A549 (cell line): Measurements from ENCODE around the gene ATP7B. TPM values are rescaled to one million over a fixed set of nuclear protein-coding genes. Genes with fewer than 3 reads are reported as not detected.
A peak's percentile ranks its signal among the peaks of the same experiment; 100 is the strongest.

Experiments
- ATAC-seq, 2 experiments: fragments of 200-7000 bp in 1 of 2; fragments of >200 bp in 1 of 2; cut with Nextera tagmentation in 1 of 2; cut with Tn5 transposase in 1 of 2; 3 replicates each; pipeline versions ENCODE4 v1.8.0 to v1.9.1; 2018 to 2020; ENCODE audit warnings: mild to moderate bottlenecking in 1 of 2, moderate library complexity in 1 of 2
- CTCF ChIA-PET: fragments of 300-600 bp; sonication (Branson Sonifier 250); formaldehyde crosslinking; extraction: SDS; loops from one replicate; lab custom pipeline; 2021; ENCODE audit warnings: antibody characterized with exemption, inconsistent platforms; lab: Yijun Ruan, JAX
- POLR2A ChIA-PET: fragments of 350-600 bp; formaldehyde crosslinking; extraction: SDS; loops from one replicate; lab custom pipeline; 2021; ENCODE audit warnings: antibody characterized with exemption, inconsistent platforms; lab: Yijun Ruan, JAX
- DNase-seq, 2 experiments: peaks; one replicate each; pipeline versions ENCODE4 v3.0.0 to v3.0.0-alpha.2; 2011 to 2016; ENCODE audit warnings: low read depth in 1 of 2, low spot score in 1 of 2
- FAIRE-seq: peaks from 2 replicates; lab custom pipeline; 2011; peaks lifted over from hg19 to GRCh38; lab: Jason Lieb, UNC
- H3K27ac ChIP-seq, 2 experiments: fragments of >200 bp; sonication (Bioruptor Twin); formaldehyde crosslinking; 3 replicates each; pipeline ENCODE4 v1.5.1; 2016 to 2017
- H3K4me1 ChIP-seq: fragments of >200 bp; sonication (Bioruptor Twin); formaldehyde crosslinking; 3 replicates; pipeline ENCODE4 v1.6.1; 2016
- H3K4me2 ChIP-seq: fragments of >200 bp; sonication (Bioruptor Twin); formaldehyde crosslinking; 3 replicates; pipeline ENCODE4 v1.6.1; 2016
- H3K4me3 ChIP-seq: fragments of >200 bp; sonication (Bioruptor Twin); formaldehyde crosslinking; 3 replicates; pipeline ENCODE4 v1.5.1; 2016
- H3K9me3 ChIP-seq: fragments of >200 bp; sonication (Bioruptor Twin); formaldehyde crosslinking; 3 replicates; pipeline ENCODE4 v1.6.1; 2016
- ATOH8 ChIP-seq: fragments of 250-450 bp; sonication (Bioruptor Pico); IDR thresholded peaks from 2 replicates; pipeline ENCODE4 v1.5.0; 2020; ENCODE audit warnings: low read depth, mild to moderate bottlenecking, moderate library complexity
- BHLHE40 ChIP-seq: IDR thresholded peaks from 2 replicates; pipeline ENCODE4 v1.6.1; 2012; ENCODE audit warnings: low read depth, low read length, inconsistent platforms
- CHD2 ChIP-seq: fragments of 150-350 bp; IDR thresholded peaks from 2 replicates; pipeline ENCODE4 v1.6.1; 2014; ENCODE audit warnings: low read length; ENCODE audit not compliant: partially characterized antibody
- E2F6 ChIP-seq: IDR thresholded peaks from 2 replicates; pipeline ENCODE4 v1.6.1; 2012; ENCODE audit warnings: low read depth, borderline replicate concordance
- EHF ChIP-seq: fragments of 250-450 bp; sonication (Bioruptor Pico); IDR thresholded peaks from 2 replicates; pipeline ENCODE4 v1.5.0; 2020; ENCODE audit warnings: mild to moderate bottlenecking
- ESRRA ChIP-seq: fragments of 150-350 bp; IDR thresholded peaks from 2 replicates; pipeline ENCODE4 v1.6.1; 2014; ENCODE audit warnings: mild to moderate bottlenecking, low read length, borderline replicate concordance
- FOSL2 ChIP-seq, 2 experiments: fragments of 450-650 bp in 1 of 2; fragments of >200 bp in 1 of 2; sonication (Bioruptor Twin) in 1 of 2; formaldehyde crosslinking; IDR thresholded peaks; 2 replicates each; pipeline versions ENCODE4 v1.5.0 to v1.6.1; 2016 to 2020; ENCODE audit warnings: mild to moderate bottlenecking in 1 of 2, moderate library complexity in 1 of 2
- GATA3 ChIP-seq: IDR thresholded peaks from 2 replicates; pipeline ENCODE4 v1.6.1; 2012; ENCODE audit warnings: borderline replicate concordance
- HDAC2 ChIP-seq: fragments of 200-600 bp; sonication (generic); IDR thresholded peaks from 2 replicates; pipeline ENCODE4 v1.6.1; 2016
- HES2 ChIP-seq: fragments of >200 bp; sonication (Bioruptor Twin); formaldehyde crosslinking; IDR thresholded peaks from 2 replicates; pipeline ENCODE4 v1.6.1; 2016
- JUNB ChIP-seq: fragments of >200 bp; sonication (Bioruptor Twin); formaldehyde crosslinking; IDR thresholded peaks from 2 replicates; pipeline ENCODE4 v1.6.1; 2016
- MYC ChIP-seq: IDR thresholded peaks from 2 replicates; pipeline ENCODE4 v1.6.1; 2012; ENCODE audit warnings: mild to moderate bottlenecking, inconsistent platforms, low read length, improper control_type of control experiment, borderline replicate concordance
- NPAS2 ChIP-seq: fragments of 250-450 bp; sonication (Bioruptor Pico); IDR thresholded peaks from 2 replicates; pipeline ENCODE4 v1.8.0; 2022; ENCODE audit warnings: mild to moderate bottlenecking, moderate library complexity, borderline replicate concordance
- POLR2AphosphoS2 ChIP-seq: conservative IDR thresholded peaks from 2 replicates; pipeline ENCODE4 v1.6.1; 2012; ENCODE audit warnings: low read length, improper control_type of control experiment, inconsistent platforms
- RAD21 ChIP-seq, 2 experiments: fragments of >200 bp in 1 of 2; sonication (Bioruptor Twin) in 1 of 2; formaldehyde crosslinking in 1 of 2; IDR thresholded peaks in 1 of 2; conservative IDR thresholded peaks in 1 of 2; 2 replicates in 1 of 2; 3 replicates in 1 of 2; pipeline ENCODE4 v1.6.1; 2012 to 2018; ENCODE audit warnings: inconsistent platforms in 1 of 2
- RARB ChIP-seq: fragments of 250-450 bp; sonication (Bioruptor Pico); IDR thresholded peaks from 2 replicates; pipeline ENCODE4 v1.8.0; 2021; ENCODE audit warnings: mild to moderate bottlenecking, moderate library complexity
- RCOR1 ChIP-seq: fragments of 150-350 bp; IDR thresholded peaks from 2 replicates; pipeline ENCODE4 v1.6.1; 2014; ENCODE audit warnings: antibody characterized with exemption, low read length, low read depth
- SMC3 ChIP-seq: fragments of >200 bp; sonication (Bioruptor Twin); formaldehyde crosslinking; IDR thresholded peaks from 3 replicates; pipeline ENCODE4 v1.6.1; 2018; ENCODE audit warnings: inconsistent platforms
- SREBF2 ChIP-seq: fragments of 450-650 bp; IDR thresholded peaks from 2 replicates; pipeline ENCODE4 v1.6.1; 2014; ENCODE audit warnings: mild to moderate bottlenecking, moderate library complexity
- TP53 ChIP-seq: fragments of 250-450 bp; sonication (Bioruptor Pico); IDR thresholded peaks from 2 replicates; pipeline ENCODE4 v1.5.0; 2021; ENCODE audit warnings: mild to moderate bottlenecking, moderate library complexity
- ZC3H11A ChIP-seq: fragments of 450-650 bp; IDR thresholded peaks from 2 replicates; pipeline ENCODE4 v1.6.1; 2014; ENCODE audit warnings: antibody characterized with exemption, mild to moderate bottlenecking
- ZFP36 ChIP-seq: fragments of 450-650 bp; IDR thresholded peaks from 2 replicates; pipeline ENCODE4 v1.6.1; 2014; ENCODE audit warnings: borderline replicate concordance; ENCODE audit not compliant: partially characterized antibody
- WGBS: methylation state at CpG from one replicate; pipeline ENCODE4 v1.1.6; 2017; ENCODE audit errors: missing lambda C conversion rate; 5-methylcytosine and 5-hydroxymethylcytosine counted together
- polyA plus RNA-seq, 4 experiments: library from polyadenylated mRNA; depleted of rRNA in 3 of 4; stranded (reverse); fragments of >200 nt; fragmentation: RNase III in 1 of 4; extraction: RNeasy Plus Mini Kit Qiagen cat#74134 plus additional on column Dnase treatment in 1 of 4; gene quantifications; 2 replicates in 3 of 4; 3 replicates in 1 of 4; pipeline ENCODE4 v1.2.3, GENCODE V29; 2011 to 2017
- TF ChIP-seq, protein P1 (sequence below): fragments of 250-450 bp; sonication (Bioruptor Pico); IDR thresholded peaks from 2 replicates; pipeline ENCODE4 v1.5.0; 2021; ENCODE audit warnings: mild to moderate bottlenecking, moderate library complexity, borderline replicate concordance

The ATP7B gene
- polyA plus RNA-seq, 2 of the 4 experiments (the other 2 are of a cell fraction) = 2.8 to 3.9 TPM

DNA sequence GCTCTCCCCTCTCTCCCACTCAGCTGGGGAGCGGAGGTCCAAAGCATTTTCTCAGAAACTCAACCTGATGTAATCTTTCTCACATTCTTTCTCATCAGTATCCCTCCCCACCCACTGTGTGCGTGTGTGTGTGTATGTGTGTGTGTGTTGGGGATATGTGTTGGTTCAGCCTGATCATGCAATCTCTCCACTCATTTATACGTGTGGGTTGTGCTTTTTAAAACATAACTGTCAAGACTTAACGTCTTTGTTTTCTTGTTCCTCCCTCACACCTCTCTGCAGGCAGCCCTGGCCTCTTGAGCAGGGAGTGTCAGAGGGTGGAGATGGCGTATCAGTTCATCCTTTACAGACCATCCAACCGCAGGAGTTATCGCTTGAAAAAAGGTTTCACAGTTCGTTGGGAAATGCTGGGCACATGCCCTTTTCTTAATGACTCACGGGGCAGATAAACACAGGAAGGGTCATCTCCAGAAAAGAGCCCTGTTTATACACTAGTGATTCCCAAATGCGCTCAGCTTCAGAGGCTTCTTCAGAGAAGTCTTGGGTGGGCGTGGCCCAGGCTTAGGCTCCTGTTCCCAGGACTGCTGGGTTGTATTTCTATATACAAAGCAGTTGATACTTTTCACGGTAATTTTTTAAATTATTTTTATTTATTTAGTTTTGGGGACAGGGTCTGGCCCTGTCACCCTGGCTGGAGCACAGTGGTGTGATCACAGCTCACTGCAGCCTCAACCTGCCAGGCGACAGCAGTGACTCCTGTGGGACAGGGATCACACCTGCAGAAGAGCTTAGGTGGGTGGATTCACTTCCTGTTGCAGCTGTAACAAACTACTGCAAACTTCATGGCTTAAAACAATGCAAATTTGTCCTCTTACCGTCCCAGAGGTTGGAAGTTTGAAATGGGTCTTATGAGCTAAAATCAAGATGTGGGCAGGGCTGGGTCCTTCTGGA is 89.2 kb downstream of the ATP7B start:
- TF ChIP-seq CHD2 (no peak), POLR2AphosphoS2 (no peak), RAD21 (conservative IDR thresholded peaks at IDR 0.05 in 1 of 2, IDR thresholded peaks at IDR 0.05 in 1 of 2) (no peak), NPAS2 (CRISPR knock-in tag) (no peak), TP53 (no peak), RARB (CRISPR knock-in tag) (no peak), ZC3H11A (no peak), HES2 (no peak)
- CTCF ChIA-PET = no interaction called here
- no peak overlapping the region for H3K4me3 ChIP-seq
- no peak overlapping the region for H3K4me2 ChIP-seq
- WGBS = 56% methylated on average over 14 of the region's 14 CpGs
- H3K9me3 ChIP-seq = no peaks in the 10 kb centered on the region
- FAIRE-seq = no peak
- H3K27ac ChIP-seq = no peak overlapping the region
- POLR2A ChIA-PET = no interaction called here
- DNase-seq = peak in 1 of 2 experiments; percentile 9
- peak in 1 of 2 experiments; percentile 30; a peak in 2 of 6 replicates for ATAC-seq
- no peaks in the 10 kb centered on the region; the same call in 2 of the 3 replicates for H3K4me1 ChIP-seq

GRCh38 chr13:51920786-51921185 is 90.5 kb downstream of the ATP7B start:
- 76% methylated on average over 8 of the region's 8 CpGs for WGBS

More at GRCh38 chr13:51920786-51921185, 90.5 kb downstream of the ATP7B start:
- TF ChIP-seq SMC3 (no peak), EHF (CRISPR knock-in tag) (no peak), MYC (no peak), BHLHE40 (no peak), JUNB (no peak), GATA3 (no peak), E2F6 (no peak), RCOR1 (no peak), SREBF2 (no peak), ATOH8 (CRISPR knock-in tag) (no peak), ESRRA (no peak), RARB (CRISPR knock-in tag) (no peak), FOSL2 (IDR thresholded peaks at IDR 0.05) (no peak), FOSL2 (CRISPR knock-in tag; IDR thresholded peaks at IDR 0.05) (no peak), HDAC2 (no peak), ZFP36 (no peak)
- TF ChIP-seq, protein P1, sequence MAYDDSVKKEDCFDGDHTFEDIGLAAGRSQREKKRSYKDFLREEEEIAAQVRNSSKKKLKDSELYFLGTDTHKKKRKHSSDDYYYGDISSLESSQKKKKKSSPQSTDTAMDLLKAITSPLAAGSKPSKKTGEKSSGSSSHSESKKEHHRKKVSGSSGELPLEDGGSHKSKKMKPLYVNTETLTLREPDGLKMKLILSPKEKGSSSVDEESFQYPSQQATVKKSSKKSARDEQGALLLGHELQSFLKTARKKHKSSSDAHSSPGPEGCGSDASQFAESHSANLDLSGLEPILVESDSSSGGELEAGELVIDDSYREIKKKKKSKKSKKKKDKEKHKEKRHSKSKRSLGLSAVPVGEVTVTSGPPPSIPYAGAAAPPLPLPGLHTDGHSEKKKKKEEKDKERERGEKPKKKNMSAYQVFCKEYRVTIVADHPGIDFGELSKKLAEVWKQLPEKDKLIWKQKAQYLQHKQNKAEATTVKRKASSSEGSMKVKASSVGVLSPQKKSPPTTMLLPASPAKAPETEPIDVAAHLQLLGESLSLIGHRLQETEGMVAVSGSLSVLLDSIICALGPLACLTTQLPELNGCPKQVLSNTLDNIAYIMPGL (CRISPR knock-in tag) = no peak
- CTCF ChIA-PET = no interaction called here
- no peaks in the 10 kb centered on the region for H3K9me3 ChIP-seq
- H3K27ac ChIP-seq = no peak overlapping the region
- FAIRE-seq (no peak), ATAC-seq (no peak), DNase-seq (no peak)
- POLR2A ChIA-PET = no interaction called here
- H3K4me1 ChIP-seq = no peaks in the 10 kb centered on the region; the same call in 2 of the 3 replicates
- no peak overlapping the region for H3K4me3 ChIP-seq
- H3K4me2 ChIP-seq = no peak overlapping the region
